T-helper 2 cell treated with Interferon-gamma antibody and Interleukin-4, amounts not matched to agents 5 μg/mL and 100 μg/mL, for 36 hours (primary cell): Measurements from ENCODE around the gene ASTN2.

Experiments
- DNase-seq: peaks from one replicate; pipeline ENCODE4 v3.0.0; 2021; ENCODE audit warnings: low spot score
- H3K27ac Mint-ChIP-seq: one replicate; pipeline ENCODE4 v1.8.0; 2021; ENCODE audit warnings: mild to moderate bottlenecking, mixed read lengths
- H3K27me3 Mint-ChIP-seq: one replicate; pipeline ENCODE4 v1.8.0; 2021; ENCODE audit warnings: low read depth, mixed read lengths
- H3K36me3 Mint-ChIP-seq: one replicate; pipeline ENCODE4 v1.8.0; 2021; ENCODE audit warnings: low read depth, mixed read lengths
- H3K4me1 Mint-ChIP-seq: one replicate; pipeline ENCODE4 v1.8.0; 2021; ENCODE audit warnings: low read depth, mixed read lengths
- H3K4me3 Mint-ChIP-seq: one replicate; pipeline ENCODE4 v1.8.0; 2022; ENCODE audit warnings: mild to moderate bottlenecking, moderate library complexity, mixed read lengths
- H3K9me3 Mint-ChIP-seq: one replicate; pipeline ENCODE4 v1.8.0; 2021; ENCODE audit warnings: mixed read lengths

The ASTN2 gene

GRCh38 chr9:117160254-117160653 lies 254.6 kb downstream of the ASTN2 start:
- DNase-seq: no peak
- H3K4me3 Mint-ChIP-seq: no peak overlapping the region
- peaks cover 3% of the 10 kb centered on the region for H3K4me1 Mint-ChIP-seq
- no peaks in the 10 kb centered on the region for H3K27me3 Mint-ChIP-seq
- H3K36me3 Mint-ChIP-seq: no peaks in the 10 kb centered on the region
- no peak overlapping the region for H3K27ac Mint-ChIP-seq
- no peaks in the 10 kb centered on the region for H3K9me3 Mint-ChIP-seq

DNA sequence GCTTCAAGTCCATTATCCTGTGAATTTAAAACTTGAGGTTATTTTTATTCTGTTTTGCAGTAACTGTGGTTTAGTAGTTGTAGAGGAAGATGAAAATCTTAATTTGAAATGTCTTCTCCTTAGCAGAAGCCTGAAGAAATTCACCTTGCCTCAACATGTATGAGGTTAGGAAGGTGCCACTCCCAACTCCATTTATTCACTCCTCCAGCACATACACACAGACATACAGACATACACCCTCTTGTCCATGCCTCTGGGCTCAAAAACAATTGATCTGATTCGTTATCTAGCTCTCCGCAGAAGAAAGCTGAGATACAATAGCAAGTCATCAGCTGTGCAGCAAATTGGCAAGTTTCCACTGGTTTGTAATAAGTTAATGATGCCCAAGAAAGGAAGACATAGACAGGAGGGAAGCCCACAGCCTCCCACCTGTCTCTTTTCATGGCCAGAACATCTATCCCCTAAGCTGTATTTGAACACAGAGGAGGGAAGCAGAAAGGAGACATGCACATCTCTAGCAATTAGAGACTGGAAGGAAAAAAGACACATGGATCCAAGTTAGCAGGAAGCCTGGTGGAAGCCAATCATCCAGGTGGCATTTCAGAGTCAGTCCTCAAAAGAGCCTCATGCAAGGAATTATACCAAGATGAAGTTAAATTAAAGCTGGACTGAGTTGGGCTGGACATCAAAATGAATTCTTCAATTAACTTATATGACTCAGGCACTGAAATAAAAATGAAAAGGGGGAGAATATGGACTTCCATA lies 257.9 kb downstream of the ASTN2 start:
- no peaks in the 10 kb centered on the region for H3K27me3 Mint-ChIP-seq
- H3K36me3 Mint-ChIP-seq: no peaks in the 10 kb centered on the region
- peaks cover 3% of the 10 kb centered on the region for H3K4me1 Mint-ChIP-seq
- DNase-seq: no peak
- no peaks in the 10 kb centered on the region for H3K9me3 Mint-ChIP-seq
- no peak overlapping the region for H3K4me3 Mint-ChIP-seq
- H3K27ac Mint-ChIP-seq: no peak overlapping the region

DNA sequence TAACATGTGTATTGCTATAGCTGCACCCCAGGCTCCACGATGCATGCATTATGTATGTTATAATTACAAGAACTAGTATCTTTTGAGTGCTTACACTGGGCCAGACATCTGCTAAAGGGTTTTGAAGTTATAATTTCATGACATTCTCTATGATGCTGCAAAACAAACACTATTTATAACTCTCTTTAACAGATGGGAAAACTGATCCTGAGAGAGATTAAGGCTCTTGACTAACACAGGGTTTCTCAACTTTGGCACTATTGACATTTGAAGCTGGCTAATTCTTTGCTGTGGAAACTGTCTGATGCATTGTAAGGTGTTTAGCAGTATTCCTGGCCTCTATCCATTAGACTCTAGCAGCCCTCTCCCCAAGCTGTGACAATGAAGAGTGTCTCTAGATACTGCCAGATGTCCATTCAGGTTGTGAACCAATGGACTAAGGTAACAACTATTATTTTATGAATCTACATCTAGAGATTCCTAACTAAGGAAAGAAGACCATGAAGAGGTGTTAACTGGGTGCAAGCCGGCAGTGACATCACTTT lies 258.6 kb downstream of the ASTN2 start:
- no peaks in the 10 kb centered on the region for H3K9me3 Mint-ChIP-seq
- DNase-seq: no peak
- no peaks in the 10 kb centered on the region for H3K27me3 Mint-ChIP-seq
- H3K4me3 Mint-ChIP-seq: no peak overlapping the region
- H3K27ac Mint-ChIP-seq: no peak overlapping the region
- H3K36me3 Mint-ChIP-seq: no peaks in the 10 kb centered on the region
- peaks cover 3% of the 10 kb centered on the region for H3K4me1 Mint-ChIP-seq

DNA sequence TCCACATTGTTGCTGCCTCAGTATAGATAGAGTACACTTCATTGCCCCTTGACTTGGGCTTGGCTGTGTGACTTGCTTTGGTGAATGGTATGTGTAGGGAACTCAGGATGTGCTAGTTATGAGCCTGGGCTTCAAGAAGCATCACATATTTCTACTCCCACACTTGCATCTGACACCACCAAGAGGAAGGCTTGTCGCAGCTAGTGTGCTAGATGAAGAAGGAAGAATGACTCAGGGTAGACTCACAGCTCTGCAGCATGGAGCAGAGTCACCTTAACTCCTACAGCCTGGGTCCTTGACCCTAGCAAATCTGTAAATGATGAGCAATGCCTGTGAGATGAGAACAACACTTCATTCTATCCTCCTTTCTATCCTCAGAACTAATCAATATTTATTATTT lies 261.8 kb downstream of the ASTN2 start:
- no peaks in the 10 kb centered on the region for H3K27me3 Mint-ChIP-seq
- no peak overlapping the region for H3K4me3 Mint-ChIP-seq
- no peak for DNase-seq
- no peaks in the 10 kb centered on the region for H3K9me3 Mint-ChIP-seq
- no peak overlapping the region for H3K27ac Mint-ChIP-seq
- peaks cover 3% of the 10 kb centered on the region for H3K4me1 Mint-ChIP-seq
- H3K36me3 Mint-ChIP-seq: no peaks in the 10 kb centered on the region

DNA sequence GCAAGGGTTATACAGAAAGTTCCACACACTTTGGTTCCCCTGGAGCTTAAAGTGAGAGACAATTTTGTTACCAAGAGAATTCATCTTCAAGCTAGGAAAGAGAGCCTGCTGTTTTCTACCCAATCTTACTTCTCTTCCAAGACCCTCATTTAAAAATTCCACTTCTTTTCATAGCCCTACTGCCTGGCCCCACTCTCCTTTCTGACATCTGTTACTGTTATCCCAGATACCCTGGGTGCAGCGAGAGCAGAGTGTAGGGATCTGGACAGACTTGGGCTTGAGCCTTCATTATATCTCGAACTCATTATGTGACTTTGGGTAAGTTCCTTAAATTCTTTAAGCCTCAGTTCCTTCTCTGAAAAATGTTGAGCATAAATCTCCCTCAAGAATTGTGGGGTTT lies 263.1 kb downstream of the ASTN2 start:
- Mint-ChIP-seq H3K9me3 (no peaks in the 10 kb centered on the region), H3K36me3 (no peaks in the 10 kb centered on the region), H3K27ac (no peak overlapping the region), H3K27me3 (no peaks in the 10 kb centered on the region), H3K4me3 (no peak overlapping the region), H3K4me1 (peaks cover under 1% of the 10 kb centered on the region)
- DNase-seq: no peak

- no peak overlapping the region for H3K4me3 Mint-ChIP-seq
- no peak for DNase-seq
- no peaks in the 10 kb centered on the region for H3K27me3 Mint-ChIP-seq
- H3K36me3 Mint-ChIP-seq: no peaks in the 10 kb centered on the region
- H3K4me1 Mint-ChIP-seq: no peaks in the 10 kb centered on the region
- H3K27ac Mint-ChIP-seq: no peak overlapping the region
- H3K9me3 Mint-ChIP-seq: peaks cover 9% of the 10 kb centered on the region
These were observed 264.9 kb downstream of the ASTN2 start for GRCh38 chr9:117149996-117150395.

- Mint-ChIP-seq H3K9me3 (peaks cover 9% of the 10 kb centered on the region), H3K27me3 (no peaks in the 10 kb centered on the region), H3K4me1 (no peaks in the 10 kb centered on the region), H3K36me3 (no peaks in the 10 kb centered on the region), H3K27ac (no peak overlapping the region), H3K4me3 (no peak overlapping the region)
- DNase-seq: no peak
These were observed 268.9 kb downstream of the ASTN2 start for GRCh38 chr9:117145811-117146490.

- no peak for DNase-seq
- Mint-ChIP-seq H3K4me1 (no peaks in the 10 kb centered on the region), H3K36me3 (no peaks in the 10 kb centered on the region), H3K4me3 (no peak overlapping the region), H3K27ac (no peak overlapping the region), H3K9me3 (peaks cover 9% of the 10 kb centered on the region), H3K27me3 (no peaks in the 10 kb centered on the region)
These were observed 269.8 kb downstream of the ASTN2 start for GRCh38 chr9:117145081-117145480.

DNA sequence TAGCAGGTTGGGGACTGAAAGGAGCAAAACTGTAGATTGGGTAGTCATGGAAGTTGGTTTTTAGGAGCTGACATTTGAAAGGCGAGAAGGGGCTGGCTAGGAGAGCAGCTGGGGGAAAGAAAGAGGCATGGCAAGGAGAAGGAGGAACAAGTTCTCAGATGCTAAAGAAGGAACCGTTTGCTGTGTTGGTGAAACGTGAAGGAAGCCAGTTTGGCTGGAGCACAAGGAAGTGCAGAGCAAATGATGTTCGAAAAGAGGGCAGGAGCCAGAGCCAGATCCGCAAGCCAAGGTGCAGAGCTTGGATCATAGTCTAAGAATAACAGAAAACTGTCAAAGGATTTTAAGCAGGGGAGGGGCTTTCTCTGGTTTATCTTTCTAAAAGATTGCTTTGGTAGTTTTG lies 276.6 kb downstream of the ASTN2 start:
- Mint-ChIP-seq H3K9me3 (no peaks in the 10 kb centered on the region), H3K4me3 (no peak overlapping the region), H3K36me3 (no peaks in the 10 kb centered on the region), H3K4me1 (no peaks in the 10 kb centered on the region), H3K27ac (no peak overlapping the region), H3K27me3 (no peaks in the 10 kb centered on the region)
- no peak for DNase-seq

- Mint-ChIP-seq H3K27ac (no peak overlapping the region), H3K4me1 (no peaks in the 10 kb centered on the region), H3K27me3 (no peaks in the 10 kb centered on the region), H3K36me3 (no peaks in the 10 kb centered on the region), H3K9me3 (no peaks in the 10 kb centered on the region), H3K4me3 (no peak overlapping the region)
- no peak for DNase-seq
These were observed 278.4 kb downstream of the ASTN2 start for GRCh38 chr9:117136461-117136860.

DNA sequence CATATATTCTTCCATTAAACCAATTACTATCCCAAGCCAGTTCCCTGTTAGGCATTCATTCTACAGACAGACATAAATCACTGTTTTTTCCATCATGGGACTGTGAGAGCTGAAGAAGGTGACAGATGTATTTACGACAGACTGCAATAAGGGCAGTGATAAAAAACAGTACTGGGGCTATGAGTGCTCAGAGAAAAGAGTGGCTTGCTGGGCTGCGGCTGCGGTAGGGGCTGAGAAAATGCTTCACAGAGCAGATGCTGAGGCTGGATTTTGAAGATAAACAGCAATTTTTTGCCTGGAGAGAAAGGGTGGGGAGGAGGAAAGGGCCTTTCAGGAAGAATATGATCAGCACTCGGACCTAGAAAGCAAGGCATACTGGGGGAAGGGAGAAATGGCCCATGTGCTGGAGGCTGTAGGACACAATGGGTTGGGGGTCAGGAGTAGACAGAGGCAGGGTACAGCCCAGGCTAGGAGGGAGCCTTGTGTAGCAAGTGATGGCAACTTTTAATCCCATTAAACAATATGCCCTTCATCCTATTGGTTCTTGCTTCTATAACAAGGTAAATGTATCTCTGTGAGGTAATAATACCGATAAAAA lies 279.3 kb downstream of the ASTN2 start:
- no peak overlapping the region for H3K27ac Mint-ChIP-seq
- H3K4me3 Mint-ChIP-seq: no peak overlapping the region
- H3K36me3 Mint-ChIP-seq: no peaks in the 10 kb centered on the region
- H3K4me1 Mint-ChIP-seq: no peaks in the 10 kb centered on the region
- H3K27me3 Mint-ChIP-seq: no peaks in the 10 kb centered on the region
- DNase-seq: no peak
- no peaks in the 10 kb centered on the region for H3K9me3 Mint-ChIP-seq

DNA sequence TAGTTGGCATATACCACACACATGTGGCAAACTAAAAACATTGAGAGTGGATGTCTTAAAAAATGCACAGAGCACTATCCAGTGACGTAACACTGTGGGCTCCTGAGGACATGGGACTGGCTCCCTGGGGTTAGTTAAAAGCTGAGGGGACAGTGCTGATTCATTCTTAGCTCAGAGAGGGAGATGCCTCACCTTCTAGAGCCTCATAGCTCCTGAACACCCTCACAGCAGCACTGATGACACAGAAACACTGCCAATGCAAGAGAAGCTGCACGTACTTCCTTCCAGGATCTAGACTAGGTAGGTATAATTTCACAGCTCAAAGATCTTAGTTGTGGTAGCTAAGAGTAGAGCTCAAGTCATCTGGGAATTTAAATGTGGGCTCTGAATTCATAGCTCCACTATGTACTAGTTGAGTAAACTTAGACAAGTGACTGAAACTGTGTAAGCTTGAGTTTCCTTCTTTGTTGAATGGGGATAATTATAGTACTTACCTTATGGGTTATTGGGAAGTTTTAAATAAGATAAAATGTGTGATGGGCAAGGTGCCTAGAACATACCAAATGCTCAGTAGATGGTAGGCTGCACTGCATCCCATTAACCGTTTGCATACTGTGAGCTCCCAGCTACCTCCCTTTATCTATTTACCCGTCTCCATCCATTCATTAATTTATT lies 279.9 kb downstream of the ASTN2 start:
- H3K4me1 Mint-ChIP-seq: no peaks in the 10 kb centered on the region
- no peaks in the 10 kb centered on the region for H3K27me3 Mint-ChIP-seq
- H3K4me3 Mint-ChIP-seq: no peak overlapping the region
- H3K9me3 Mint-ChIP-seq: no peaks in the 10 kb centered on the region
- no peak for DNase-seq
- H3K36me3 Mint-ChIP-seq: no peaks in the 10 kb centered on the region
- H3K27ac Mint-ChIP-seq: no peak overlapping the region

DNA sequence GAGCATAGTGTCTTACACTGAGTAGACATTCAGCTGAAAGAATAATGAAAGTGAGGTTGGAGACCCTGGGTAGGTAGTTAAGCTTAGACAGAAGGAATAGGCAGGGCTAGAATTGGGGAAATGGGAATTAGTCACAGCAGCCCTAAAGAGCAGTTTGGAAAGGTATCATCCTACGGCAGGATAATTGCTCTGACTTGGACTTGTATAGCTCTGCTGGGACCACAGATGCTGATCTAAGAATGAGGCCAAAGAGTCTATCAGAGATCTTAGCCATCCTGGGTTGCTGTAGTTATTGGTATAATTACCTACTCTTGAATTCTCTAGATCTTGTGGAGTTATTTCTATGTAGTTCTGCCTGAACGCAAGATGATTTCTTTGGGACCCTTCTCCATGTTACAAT lies 288.0 kb downstream of the ASTN2 start:
- Mint-ChIP-seq H3K27ac (no peak overlapping the region), H3K9me3 (peaks cover 8% of the 10 kb centered on the region), H3K27me3 (no peaks in the 10 kb centered on the region), H3K36me3 (no peaks in the 10 kb centered on the region), H3K4me1 (no peaks in the 10 kb centered on the region), H3K4me3 (no peak overlapping the region)
- no peak for DNase-seq

DNA sequence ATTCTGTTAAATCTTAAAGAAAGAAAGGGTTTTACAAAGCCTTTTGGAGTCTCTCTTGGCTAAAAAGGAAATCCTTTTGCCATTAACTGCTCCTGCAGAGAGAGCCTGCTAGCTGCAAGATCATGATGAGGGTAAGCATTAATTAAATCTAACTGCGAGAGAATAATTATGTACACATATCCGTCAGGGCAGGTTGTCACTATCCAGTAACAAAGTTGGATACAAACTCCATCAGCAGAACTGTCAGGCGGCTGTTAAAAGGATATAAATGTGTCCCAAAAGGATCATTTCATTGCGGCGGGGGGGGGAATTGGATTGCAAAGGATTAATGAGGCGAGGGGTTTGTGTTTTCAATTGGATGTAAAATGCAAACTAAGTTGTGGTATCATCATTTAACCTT lies 289.3 kb downstream of the ASTN2 start:
- no peak overlapping the region for H3K27ac Mint-ChIP-seq
- no peaks in the 10 kb centered on the region for H3K36me3 Mint-ChIP-seq
- H3K4me1 Mint-ChIP-seq: no peaks in the 10 kb centered on the region
- no peak for DNase-seq
- H3K27me3 Mint-ChIP-seq: no peaks in the 10 kb centered on the region
- peaks cover 13% of the 10 kb centered on the region for H3K9me3 Mint-ChIP-seq
- H3K4me3 Mint-ChIP-seq: no peak overlapping the region
